Stimulated activated CD8-positive, alpha-beta memory T cell treated with anti-CD3 and anti-CD28 coated beads, Interleukin-7, amount 100 ng/mL, for 4 hours (primary cell): Measurements from ENCODE around the gene ABCB4.

Source experiments
- DNase-seq, 2 donors: peaks; one replicate each; pipeline ENCODE4 v3.0.0-alpha.2; 2020; ENCODE audit warnings: low read depth in 2 of 2

The ABCB4 gene

DNA sequence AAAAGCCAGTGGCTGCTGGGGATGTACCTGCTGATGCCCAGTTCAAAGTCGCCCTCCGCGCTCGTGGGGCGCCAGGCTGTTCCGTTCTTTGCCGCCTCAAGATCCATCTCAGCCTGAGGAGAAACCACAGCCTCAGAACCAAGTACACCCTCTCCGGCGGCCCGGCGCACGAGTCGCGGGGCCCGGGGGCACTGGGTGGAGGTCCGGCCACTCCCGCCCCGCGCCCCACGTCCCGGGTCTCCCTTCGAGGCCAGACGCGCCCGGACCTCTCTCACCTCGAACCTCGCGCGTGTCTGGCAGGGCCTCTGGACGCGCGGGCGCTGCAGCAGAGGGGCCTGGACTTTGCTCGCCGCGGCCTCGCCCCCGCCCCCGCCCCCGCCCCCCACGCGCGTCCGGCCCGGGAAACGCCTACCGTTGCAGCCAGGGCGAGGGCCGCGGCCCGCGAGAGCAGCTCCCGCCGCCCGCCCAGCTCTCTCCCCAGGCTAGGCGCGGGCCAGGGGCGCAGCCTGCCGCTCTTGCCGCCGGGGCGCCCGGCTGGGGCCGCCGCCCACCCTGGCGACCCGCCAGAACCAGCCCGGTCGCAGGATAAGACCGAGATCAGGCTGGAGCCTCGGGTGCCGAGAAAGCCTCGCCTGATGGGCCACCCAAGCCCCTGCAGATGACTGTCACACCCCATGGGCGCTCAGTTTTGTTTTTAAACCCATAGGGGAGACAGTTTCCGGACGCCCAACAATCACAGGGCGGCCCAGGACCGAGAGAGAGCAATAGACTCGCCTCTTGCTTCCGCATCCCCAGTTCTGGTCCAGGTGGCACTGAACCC, at the start of gene ABCB4:
ABCB4 (minus strand) TSS at position 322 of the 820 bp plus-strand sequence; CDS start at position 107, 215 bp downstream.
- DNase-seq = no peak

DNA sequence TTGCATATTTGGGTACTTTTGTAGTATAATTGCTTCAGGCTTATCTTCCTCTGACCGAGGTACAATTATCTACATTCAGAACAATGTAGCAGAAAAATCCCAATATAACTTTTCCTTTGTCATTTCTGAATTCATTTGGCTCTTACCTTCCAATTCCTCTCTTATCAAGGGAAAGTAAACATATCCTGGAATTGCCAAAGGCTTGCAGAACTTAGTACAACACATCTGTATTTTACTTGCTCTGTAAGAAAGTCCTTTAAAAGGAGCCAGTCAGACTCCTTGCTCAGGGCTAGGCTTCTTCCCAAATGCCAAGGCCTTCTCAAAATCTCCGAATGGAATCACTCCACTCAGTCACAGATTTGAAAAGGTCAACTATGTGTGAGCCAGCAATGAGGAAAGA, 43.3 kb upstream of the ABCB4 start:
- no peak for DNase-seq

DNA sequence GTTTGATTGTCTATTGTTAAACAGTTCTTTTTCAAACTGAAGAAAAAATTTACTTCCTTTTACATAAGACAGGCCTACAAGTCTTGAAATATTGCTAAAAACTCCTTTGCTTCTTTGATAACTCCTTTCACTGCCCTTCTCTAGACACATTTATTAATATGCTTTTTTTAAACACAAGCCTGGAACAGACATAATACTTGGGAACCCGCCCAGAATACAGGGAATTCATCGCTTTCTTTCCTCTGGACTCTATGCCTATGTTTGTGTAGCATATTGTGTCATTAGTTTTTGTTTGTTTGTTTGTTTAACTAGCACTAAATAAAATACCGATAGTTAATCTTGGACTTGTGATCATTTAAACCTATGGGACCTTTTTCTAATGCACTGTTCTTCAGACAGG, 42.4 kb upstream of the ABCB4 start:
- DNase-seq = no peak

DNA sequence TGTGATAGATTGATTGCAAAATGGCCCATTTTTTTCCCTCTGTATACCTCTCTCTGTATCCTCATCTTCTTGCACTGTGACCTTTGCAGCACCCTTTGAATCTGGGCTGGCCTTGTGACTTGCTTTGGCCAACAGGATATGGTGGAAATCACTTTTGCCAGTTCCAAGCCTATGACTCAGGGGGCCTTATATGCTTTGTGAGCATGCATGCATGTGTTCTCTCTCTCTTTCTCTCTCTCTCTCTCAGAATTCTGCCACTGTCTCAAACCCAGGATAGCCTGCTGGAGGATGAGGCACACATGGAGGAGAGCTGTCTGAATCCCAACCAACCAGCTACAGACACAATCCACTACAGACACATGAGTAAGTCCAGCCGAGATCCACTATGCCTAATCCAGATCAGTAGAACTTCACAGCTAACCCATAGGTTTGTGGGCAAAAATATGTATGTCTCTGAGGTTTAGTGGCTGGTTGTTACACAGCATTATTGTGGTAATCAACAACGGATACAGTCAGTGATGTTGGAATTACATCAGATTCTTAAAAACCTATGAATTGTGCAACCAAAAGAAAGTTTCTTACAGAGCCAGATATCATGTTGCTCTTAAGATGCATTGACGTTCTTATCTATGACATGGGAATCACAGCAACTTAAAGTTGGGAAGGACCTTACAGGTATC, 41.8 kb upstream of the ABCB4 start:
- no peak for DNase-seq

DNA sequence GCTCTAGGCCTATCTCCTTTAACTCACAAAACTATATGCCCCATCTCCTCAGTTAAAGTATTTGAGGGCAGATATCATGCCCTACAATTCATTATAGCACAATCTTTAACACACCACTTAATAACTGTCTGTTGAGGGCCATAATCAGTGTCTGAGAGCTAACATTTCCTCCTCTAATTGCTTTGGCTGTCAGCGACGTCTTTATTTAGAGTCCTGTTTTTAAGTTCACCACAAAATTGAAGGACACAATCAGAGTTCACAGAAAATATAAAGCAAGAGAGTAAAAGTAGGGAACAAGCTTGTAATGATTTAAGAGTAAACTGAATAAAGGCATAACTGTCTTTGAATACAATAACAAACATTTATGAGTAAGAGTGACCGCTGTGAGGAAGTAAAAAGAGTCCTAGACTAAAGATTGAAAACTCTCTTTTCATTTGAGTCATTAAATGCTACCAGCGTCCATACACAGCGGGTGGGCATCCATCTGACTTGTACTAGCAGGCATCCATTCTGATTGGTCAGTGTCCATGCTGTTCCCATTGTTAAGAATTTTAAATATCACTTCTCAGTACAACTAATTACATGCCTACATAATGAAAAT, 38.4 kb upstream of the ABCB4 start:
- no peak for DNase-seq

DNA sequence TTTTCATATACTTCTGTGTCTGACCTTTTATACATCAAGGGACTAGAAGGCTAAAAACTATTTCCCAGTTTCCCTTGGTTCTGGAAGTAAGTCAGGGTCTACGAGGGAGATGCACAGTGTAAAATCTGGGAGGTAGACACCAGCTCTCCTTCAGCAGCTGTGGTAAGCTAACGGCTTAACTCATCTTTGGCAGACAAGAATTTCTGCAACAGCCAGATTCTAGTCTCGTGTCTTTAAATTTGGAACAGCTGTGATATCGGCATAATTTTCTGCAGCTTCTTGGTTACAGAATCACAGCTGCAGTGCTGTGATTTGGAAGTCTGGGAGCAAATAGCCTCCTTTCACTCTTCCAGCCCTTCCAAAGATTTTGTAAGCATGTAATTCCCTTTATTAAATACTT, 37.4 kb upstream of the ABCB4 start:
- DNase-seq = no peak

DNA sequence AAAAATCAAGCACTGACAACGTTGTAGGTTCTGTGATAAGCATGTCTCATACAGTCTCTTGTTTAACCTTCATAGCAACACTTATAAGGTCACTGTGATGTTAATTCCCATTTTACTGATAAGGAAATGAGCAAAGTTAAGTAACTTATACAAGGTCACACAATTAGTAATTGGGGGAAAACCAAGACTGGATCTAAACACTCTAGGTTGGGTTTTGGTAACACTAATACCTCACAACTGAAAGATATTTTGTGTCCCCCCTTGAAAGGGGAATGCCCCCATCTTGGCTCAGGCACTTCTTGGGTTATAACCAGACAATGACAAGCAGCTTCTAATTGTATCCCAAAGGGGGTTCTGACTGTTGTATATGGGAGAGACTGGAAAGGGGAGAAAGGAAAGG, 36.0 kb upstream of the ABCB4 start:
- DNase-seq = no peak

DNA sequence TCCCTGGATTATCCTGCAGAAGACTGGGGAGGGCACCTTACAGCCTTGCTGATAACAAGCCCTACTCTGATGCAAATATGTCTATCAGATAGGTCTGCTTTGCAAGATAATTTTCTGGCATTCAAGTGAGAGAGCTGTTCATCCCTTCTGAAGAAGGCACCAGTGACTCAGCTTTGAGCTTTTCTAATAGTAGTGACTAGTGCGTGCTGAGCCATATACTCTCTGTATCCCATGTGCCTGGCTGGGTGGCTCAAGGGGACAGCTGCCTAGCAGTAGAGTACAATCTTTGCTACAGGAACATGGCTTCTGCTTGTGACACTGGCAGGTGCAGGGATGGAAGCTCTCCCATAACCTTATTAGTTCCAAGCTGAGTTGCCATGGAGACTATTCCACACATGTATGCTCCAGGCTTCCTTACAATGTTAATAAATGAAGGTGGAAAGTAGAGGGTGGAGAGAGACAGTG, 35.0 kb upstream of the ABCB4 start:
- DNase-seq = no peak

DNA sequence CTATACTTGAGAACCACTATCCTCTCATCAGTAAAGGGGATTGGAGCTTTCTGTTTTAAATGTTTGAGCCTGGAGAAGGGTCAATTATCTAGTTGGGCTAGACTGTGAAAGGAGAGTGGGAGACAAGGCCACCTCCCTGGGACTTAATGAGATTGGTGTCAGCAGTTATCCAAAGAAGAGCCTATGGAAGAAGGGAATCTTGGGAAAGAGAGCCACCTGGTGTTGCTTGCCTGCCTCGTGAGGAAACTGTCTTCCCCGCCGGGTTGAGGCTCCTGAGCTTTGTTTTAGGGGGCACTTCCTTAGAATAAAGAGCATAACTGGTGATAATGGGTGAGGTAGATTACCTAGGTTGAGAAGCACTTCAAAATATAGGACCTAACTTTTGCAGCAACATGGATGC, 32.0 kb upstream of the ABCB4 start:
- DNase-seq = no peak

DNA sequence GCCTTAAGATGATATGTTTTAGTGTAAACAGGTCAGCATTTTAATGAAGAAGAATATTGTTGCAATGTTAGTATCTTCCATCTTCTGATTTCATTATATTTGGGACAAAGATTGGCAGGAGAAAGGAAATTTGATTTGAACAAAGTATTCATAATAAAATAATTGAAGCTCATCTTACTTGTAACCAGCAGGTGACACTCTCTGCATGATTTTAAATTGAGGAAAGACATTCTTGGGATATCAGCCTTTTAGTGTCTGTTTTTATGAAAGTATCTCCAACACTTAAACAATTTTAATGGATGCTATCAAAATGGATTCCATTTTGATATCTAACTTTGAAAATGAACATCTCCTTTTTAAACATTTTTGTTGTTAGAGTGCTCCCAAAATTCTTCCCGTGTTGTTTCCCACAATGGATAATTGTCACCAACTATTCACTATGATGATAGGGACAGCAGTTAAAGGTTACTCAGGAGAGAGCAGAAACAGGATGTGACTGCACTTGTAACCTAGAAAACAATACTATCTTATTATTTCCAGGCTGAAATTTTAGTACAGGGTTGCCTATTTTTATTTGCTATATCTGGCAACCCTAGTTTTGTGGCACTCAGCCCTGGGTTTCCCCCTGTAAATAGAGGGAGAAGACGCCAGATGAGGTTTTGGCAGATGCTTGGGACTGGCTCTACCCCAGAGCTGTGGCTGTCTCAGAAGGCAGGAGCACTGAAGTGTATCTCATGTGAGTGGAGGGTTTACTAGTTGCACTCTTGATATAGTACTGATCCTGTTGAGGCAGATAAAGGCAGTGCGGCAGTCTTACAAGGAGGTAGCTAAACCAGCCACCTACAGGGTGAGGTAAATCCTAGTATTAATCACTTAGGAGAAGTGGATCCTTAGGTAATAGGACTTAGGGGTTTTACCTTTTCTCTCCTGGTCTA, 31.0 kb upstream of the ABCB4 start:
- no peak for DNase-seq

DNA sequence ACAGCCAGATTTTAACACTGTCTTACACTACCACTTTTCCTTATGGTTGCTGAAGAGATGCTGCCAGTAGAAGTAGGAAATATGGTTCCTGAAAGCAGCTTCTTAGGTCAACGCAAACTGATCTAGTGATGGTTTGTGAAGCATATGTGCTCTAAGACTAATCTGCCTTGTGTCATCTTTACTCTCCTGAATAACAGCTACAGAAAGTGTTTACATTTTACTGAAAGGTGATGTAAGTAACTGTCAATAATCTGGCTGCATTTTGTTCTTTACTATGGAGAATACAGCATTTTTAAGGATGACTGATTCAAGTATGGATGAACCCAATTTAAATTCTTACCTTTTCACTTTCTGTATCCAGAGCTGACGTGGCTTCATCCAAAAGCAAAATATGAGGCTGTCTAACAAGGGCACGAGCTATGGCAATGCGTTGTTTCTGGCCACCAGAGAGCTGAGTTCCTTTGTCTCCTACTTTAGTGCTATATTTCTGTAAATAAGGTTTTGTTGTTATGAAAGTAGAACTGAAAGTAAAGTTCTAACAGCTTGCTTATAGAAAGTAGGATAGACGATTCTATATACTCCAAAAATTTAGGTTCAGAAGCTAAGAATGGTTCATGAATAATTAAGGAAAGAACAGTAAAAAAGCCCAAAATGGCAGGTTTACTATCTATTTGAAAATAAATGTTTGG, 30.2 kb upstream of the ABCB4 start:
- DNase-seq = no peak

DNA sequence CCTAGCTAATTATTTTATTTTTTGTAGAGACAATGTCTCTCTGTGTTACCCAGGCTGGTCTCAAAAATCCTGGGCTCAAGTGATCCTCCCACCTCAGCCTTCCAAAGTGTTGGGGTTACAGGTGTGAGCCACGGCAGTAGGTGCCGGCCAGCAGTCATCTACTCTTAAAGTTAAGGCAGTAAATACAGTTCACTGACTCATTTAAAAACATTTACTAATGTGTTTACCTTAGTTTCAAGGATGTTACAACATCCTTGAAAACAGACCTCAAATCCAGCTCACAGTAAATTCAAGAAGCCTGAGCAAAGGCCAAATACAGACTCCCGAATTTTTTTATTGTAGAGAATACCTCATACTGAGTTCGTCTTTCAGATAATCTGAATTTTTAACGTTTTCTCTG, 29.6 kb upstream of the ABCB4 start:
- no peak for DNase-seq

DNA sequence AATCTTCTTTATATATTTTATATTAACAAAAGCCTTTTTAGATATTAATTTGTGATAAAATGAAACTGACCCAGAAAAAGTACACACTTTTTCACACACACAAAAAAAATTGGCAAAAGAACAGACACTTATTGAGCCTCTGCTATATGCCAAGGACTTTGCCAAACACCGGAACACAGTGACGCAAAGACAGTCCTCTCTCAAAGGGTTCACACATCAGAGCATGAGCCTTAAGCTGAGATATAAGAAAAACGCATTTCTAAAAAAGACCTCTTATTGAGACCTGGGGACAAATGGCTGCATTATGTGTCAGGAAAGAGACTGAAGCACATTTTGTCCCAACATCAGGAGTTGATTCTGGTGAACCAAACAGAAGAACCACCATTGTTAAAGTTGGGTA, 24.0 kb upstream of the ABCB4 start:
- DNase-seq = no peak

DNA sequence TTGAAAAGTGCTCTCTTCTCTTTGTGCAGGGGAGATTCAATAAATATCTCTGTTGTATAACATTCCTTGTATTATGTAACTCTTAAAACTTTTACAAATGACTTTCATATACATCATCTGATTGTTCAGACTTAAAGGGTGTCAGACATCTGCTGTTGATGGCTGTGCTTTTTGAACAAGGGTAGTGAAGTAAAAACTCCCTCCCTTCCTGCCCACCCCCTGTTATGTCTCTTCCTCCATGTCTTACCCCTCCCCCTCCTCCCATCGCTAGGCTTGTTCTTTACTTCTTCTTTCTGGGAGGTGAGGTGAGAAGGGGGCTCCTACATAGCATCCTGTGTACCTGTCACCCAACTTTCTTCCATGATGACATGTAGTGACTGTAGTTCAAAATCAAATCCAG, 23.4 kb upstream of the ABCB4 start:
- no peak for DNase-seq

DNA sequence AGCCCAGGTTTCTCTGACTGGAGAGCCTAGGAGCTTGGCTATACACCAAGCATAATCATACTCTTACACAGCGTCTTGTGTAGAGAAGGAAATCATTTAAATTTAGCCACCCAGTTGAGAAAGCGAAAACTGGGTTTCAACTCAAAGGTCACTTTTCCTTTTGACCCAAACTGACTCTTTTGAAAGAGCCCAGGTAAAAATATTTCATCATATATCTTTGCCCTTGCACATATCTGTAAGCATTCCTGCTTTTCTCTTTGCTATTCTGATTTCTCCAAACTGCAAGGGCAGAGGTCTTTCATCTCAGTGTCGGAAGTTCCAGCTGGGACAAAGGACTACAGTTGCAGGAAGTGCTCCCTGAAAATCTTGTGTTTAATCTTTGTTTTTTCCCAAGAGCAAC, 22.0 kb upstream of the ABCB4 start:
- DNase-seq = no peak

DNA sequence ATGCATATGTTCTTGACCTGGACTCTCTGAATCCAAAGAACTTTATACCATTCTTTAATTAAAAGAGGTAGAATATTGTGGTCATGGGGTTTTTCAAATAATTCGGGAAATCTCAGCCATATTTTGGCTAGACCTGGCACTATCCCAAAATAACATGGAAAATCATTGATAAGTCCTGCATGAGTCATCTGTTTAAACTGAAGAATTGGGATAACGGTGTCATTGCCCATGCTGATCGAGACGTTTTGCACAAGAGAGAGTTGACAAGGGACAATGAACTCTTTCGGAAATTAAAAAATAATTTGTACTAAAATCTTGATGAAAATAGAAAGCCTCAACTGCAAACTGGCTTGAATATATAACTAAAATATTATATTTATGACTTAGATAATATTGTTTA, 19.9 kb upstream of the ABCB4 start:
- no peak for DNase-seq

DNA sequence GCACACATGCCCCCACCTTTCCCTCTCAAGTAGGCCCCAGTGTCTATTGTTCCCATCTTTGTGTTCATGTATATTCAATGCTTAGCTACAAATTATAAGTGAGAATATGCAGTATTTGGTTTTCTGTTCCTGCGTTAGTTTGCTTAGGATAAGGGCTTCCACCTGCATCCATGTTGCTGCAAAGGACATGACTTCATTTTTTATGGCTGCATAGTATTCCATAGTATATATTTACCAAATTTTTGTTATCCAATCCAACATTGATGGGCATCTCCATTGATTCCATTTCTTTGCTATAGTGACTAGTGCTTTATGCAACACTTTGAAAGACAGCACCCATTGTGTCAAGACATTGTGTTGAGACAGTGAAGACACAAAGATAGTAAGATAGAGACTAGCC, 19.0 kb upstream of the ABCB4 start:
- DNase-seq = no peak

DNA sequence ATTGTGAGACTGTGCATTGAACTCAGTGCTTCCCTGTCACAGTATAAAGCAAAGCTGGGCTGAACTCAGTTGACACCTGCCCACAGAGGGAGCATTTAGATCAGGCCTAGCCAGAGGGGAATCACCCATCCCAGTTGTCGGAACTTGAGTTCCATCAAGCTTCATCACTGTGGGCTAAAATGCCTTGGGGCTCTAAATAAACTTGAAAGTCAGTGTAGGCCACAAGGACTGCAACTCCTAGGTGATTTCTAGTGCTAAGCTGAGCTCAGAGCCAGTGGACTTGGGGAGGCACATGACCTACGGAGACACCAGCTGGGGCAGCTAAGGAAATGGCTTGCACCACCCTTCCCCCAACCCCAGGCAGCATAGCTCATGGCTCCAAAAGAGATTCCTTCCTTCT, 7.7 kb upstream of the ABCB4 start:
- no peak for DNase-seq

DNA sequence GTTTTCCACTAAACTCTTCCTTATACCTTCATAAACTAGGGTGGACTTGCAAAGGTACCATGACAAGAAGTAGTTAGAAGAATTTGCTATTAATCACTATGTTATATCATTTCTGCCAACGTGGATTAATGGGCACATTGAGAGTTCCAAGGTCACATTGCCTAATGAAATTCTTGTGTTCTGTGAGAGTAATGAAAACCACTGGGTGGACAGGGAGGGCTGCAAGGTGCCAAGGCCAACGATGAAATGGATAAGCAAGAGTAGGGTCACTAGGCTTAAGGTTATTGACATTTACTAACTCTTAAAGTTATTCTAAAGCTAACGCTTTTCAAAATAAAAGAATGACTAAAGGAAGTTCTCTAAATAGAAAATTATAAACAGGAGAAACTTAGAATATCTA, 6.6 kb upstream of the ABCB4 start:
- no peak for DNase-seq

DNA sequence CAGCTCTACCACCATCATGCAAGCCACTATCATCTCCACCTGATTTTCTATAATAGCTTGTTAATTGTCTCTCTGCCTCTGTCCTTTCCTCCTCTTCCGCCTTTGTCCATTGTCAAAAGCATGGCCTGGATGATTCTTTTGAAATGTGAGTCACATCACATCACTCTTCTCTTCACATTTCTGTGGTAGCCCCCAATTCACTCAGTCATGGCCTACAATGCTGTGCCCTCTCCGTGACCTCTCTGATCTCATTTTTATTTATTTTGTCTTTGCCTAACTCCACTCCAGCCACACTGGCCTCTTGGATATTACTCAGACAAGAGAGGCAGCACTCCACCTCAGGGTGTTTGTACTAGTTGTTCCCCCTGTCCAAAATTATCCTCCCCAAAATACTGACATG, 4.9 kb upstream of the ABCB4 start:
- DNase-seq = no peak

DNA sequence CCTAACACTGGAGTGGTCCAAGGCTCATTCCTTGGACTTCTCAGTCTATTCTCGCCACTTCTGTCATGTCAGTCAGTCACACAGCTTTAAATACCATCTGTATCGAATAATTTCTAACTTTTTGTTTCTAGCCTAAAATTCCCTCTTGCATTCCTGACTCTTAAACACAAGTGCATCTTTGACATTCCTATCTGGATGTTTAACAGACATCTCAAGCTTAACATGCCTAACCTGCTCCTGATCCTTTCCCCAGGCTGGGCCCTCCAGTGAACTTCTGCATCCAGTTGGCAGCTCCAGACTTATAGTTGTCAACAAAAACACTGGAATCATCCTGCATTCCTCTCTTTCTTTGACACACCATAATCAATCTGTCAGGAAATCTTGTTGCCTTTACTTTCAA, 4.5 kb upstream of the ABCB4 start:
- DNase-seq = no peak
